Fibroblast of villous mesenchyme (primary cell): ENCODE data around the gene MAP1A. TPM values are rescaled to one million over a fixed set of nuclear protein-coding genes. Genes with fewer than 3 reads are reported as not detected.

ENCODE experiments used
- DNase-seq: peaks from one replicate; pipeline ENCODE4 v3.0.0-alpha.2; 2010; ENCODE audit warnings: low read depth
- H3K4me3 ChIP-seq: 2 replicates; pipeline ENCODE4 v1.5.1; 2011; ENCODE audit warnings: low read depth, mild to moderate bottlenecking, low read length
- total RNA-seq: library from RNA; depleted of rRNA; stranded (reverse); fragments of >200 nt; gene quantifications from 2 replicates; pipeline ENCODE4 v1.2.3, GENCODE V29; 2012
- TF ChIP-seq, protein P1 (sequence below): IDR thresholded peaks from 2 replicates; pipeline ENCODE4 v1.5.1; 2012; ENCODE audit warnings: low read depth, mild to moderate bottlenecking, low read length; ENCODE audit not compliant: insufficient read depth

Gene MAP1A
- total RNA-seq, 1 donor = 60.9 TPM

DNA sequence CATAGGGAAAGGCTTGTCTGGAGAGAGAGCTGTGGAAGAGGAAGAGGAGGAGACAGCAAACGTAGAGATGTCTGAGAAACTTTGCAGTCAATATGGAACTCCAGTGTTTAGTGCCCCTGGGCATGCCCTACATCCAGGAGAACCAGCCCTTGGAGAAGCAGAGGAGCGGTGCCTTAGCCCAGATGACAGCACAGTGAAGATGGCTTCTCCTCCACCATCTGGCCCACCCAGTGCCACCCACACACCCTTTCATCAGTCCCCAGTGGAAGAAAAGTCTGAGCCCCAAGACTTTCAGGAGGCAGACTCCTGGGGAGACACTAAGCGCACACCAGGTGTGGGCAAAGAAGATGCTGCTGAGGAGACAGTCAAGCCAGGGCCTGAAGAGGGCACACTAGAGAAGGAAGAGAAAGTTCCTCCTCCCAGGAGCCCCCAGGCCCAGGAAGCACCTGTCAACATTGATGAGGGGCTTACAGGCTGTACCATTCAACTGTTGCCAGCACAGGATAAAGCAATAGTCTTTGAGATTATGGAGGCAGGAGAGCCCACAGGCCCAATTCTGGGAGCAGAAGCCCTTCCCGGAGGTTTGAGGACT lies 6.9 kb downstream of the MAP1A start:
- TF ChIP-seq, protein P1, sequence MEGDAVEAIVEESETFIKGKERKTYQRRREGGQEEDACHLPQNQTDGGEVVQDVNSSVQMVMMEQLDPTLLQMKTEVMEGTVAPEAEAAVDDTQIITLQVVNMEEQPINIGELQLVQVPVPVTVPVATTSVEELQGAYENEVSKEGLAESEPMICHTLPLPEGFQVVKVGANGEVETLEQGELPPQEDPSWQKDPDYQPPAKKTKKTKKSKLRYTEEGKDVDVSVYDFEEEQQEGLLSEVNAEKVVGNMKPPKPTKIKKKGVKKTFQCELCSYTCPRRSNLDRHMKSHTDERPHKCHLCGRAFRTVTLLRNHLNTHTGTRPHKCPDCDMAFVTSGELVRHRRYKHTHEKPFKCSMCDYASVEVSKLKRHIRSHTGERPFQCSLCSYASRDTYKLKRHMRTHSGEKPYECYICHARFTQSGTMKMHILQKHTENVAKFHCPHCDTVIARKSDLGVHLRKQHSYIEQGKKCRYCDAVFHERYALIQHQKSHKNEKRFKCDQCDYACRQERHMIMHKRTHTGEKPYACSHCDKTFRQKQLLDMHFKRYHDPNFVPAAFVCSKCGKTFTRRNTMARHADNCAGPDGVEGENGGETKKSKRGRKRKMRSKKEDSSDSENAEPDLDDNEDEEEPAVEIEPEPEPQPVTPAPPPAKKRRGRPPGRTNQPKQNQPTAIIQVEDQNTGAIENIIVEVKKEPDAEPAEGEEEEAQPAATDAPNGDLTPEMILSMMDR = no peak
- H3K4me3 ChIP-seq = no peak overlapping the region
- no peak for DNase-seq

DNA sequence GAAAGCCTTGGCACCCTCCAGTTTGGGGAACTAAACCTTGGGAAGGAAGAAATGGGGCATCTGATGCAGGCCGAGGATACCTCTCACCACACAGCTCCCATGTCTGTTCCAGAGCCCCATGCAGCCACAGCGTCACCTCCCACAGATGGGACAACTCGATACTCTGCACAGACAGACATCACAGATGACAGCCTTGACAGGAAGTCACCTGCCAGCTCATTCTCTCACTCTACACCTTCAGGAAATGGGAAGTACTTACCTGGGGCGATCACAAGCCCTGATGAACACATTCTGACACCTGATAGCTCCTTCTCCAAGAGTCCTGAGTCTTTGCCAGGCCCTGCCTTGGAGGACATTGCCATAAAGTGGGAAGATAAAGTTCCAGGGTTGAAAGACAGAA lies 7.7 kb downstream of the MAP1A start:
- H3K4me3 ChIP-seq = no peak overlapping the region
- TF ChIP-seq, protein P1 = no peak
- DNase-seq = no peak

DNA sequence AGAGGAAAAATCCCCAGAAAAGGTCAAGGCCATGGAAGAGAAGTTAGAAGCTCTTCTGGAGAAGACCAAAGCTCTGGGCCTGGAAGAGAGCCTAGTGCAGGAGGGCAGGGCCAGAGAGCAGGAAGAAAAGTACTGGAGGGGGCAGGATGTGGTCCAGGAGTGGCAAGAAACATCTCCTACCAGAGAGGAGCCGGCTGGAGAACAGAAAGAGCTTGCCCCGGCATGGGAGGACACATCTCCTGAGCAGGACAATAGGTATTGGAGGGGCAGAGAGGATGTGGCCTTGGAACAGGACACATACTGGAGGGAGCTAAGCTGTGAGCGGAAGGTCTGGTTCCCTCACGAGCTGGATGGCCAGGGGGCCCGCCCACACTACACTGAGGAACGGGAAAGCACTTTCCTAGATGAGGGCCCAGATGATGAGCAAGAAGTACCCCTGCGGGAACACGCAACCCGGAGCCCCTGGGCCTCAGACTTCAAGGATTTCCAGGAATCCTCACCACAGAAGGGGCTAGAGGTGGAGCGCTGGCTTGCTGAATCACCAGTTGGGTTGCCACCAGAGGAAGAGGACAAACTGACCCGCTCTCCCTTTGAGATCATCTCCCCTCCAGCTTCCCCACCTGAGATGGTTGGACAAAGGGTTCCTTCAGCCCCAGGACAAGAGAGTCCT lies 9.0 kb downstream of the MAP1A start:
- TF ChIP-seq, protein P1 = no peak
- DNase-seq = no peak
- H3K4me3 ChIP-seq = no peak overlapping the region

DNA sequence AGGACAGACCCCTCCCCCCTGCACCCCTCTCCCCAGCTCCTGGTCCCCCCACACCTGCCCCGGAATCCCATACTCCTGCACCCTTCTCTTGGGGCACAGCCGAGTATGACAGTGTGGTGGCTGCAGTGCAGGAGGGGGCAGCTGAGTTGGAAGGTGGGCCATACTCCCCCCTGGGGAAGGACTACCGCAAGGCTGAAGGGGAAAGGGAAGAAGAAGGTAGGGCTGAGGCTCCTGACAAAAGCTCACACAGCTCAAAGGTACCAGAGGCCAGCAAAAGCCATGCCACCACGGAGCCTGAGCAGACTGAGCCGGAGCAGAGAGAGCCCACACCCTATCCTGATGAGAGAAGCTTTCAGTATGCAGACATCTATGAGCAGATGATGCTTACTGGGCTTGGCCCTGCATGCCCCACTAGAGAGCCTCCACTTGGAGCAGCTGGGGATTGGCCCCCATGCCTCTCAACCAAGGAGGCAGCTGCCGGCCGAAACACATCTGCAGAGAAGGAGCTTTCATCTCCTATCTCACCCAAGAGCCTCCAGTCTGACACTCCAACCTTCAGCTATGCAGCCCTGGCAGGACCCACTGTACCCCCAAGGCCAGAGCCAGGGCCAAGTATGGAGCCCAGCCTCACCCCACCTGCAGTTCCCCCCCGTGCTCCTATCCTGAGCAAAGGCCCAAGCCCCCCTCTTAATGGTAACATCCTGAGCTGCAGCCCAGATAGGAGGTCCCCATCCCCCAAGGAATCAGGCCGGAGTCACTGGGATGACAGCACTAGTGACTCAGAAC lies 9.8 kb downstream of the MAP1A start:
- TF ChIP-seq, protein P1 = no peak
- DNase-seq = no peak
- H3K4me3 ChIP-seq = no peak overlapping the region

DNA sequence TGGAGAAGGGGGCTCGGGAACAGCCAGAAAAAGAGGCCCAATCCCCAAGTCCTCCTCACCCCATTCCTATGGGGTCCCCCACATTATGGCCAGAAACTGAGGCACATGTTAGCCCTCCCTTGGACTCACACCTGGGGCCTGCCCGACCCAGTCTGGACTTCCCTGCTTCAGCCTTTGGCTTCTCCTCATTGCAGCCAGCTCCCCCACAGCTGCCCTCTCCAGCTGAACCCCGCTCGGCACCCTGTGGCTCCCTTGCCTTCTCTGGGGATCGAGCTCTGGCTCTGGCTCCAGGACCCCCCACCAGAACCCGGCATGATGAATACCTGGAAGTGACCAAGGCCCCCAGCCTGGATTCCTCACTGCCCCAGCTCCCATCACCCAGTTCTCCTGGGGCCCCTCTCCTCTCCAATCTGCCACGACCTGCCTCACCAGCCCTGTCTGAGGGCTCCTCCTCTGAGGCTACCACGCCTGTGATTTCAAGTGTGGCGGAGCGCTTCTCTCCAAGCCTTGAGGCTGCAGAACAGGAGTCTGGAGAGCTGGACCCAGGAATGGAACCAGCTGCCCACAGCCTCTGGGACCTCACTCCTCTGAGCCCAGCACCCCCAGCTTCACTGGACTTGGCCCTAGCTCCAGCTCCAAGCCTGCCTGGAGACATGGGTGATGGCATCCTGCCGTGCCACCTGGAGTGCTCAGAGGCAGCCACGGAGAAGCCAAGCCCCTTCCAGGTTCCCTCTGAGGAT lies 10.6 kb downstream of the MAP1A start:
- TF ChIP-seq, protein P1 = no peak
- no peak overlapping the region for H3K4me3 ChIP-seq
- DNase-seq = no peak

DNA sequence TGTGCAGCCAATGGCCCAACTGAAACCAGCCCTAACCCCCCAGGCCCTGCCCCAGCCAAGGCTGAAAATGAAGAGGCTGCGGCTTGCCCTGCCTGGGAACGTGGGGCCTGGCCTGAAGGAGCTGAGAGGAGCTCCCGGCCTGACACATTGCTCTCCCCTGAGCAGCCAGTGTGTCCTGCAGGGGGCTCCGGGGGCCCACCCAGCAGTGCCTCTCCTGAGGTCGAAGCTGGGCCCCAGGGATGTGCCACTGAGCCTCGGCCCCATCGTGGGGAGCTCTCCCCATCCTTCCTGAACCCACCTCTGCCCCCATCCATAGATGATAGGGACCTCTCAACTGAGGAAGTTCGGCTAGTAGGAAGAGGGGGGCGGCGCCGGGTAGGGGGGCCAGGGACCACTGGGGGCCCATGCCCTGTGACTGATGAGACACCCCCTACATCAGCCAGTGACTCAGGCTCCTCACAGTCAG lies 11.2 kb downstream of the MAP1A start:
- TF ChIP-seq, protein P1 = no peak
- DNase-seq = no peak
- no peak overlapping the region for H3K4me3 ChIP-seq
